Hair follicle dermal papilla cell (primary cell): ENCODE results near the gene ZFAND2A. TPM values are rescaled to one million over a fixed set of nuclear protein-coding genes. Genes with fewer than 3 reads are reported as not detected.

Experiments used
- total RNA-seq: library from RNA; depleted of rRNA; stranded (reverse); fragments of >200 nt; gene quantifications from 2 replicates; pipeline ENCODE4 v1.2.3, GENCODE V29; 2012

Gene ZFAND2A
- 14.8 and 19.8 TPM in 2 replicates for total RNA-seq

DNA sequence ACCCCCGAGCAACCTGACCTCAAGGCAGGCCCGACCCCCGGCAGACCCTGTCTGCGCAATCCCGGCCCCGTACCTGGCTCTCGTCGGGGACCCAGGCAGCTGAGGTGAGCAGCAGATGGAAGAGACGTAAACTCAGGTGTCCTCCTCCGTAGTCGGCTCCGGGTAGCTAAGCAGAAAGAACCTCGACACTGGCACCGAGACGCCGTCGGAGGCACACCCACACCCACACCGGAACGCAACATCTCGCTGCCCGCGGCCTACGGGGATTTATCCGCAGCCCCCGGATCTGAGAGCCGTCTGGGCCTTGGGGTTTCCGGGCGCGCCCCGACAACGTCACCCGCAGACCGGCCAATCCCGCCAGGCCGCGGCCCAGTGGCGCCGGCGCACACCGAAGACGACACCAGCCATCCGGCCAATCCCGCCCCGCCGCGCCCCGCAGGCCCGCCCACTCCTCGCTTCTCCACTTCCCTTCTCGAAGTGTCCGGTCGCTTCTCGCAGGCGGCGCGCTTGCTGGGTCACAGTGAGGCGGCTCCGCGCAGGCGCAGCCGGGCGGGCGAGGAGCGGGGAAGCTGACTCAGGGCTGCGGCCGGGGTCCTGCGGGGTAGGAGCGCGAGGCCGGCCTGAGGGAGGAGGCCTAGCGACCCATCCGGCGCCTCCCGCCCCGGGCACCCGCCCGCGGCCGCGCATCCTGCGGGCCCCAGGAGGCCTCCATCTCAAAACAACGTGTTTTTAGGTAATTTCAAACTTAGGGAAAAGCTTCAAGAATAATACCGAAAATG lies at the start of gene ZFAND2A:
Gene ZFAND2A (minus strand): TSS at position 306 of the 779 bp plus-strand sequence. CDS start 1,984 bp downstream, outside the sequence.

Other genes starting within 250 kb of the ZFAND2A start
- 0.16 and 0.97 TPM in 2 replicates for gene ADAP1, start 205.5 kb downstream of the ZFAND2A start, total RNA-seq
- 10.0 and 10.4 TPM in 2 replicates for gene COX19, start 184.6 kb downstream of the ZFAND2A start, total RNA-seq
- gene CYP2W1, start 177.0 kb downstream of the ZFAND2A start, total RNA-seq = not detected in 2 replicates
- gene GPR146, start 115.7 kb downstream of the ZFAND2A start, total RNA-seq = 1.2 and 1.6 TPM in 2 replicates
- 4.2 and 6.0 TPM in 2 replicates for gene GPER1, start 72.1 kb downstream of the ZFAND2A start, total RNA-seq
- 0.12 TPM in 1 of 2 replicates, not detected in the other for gene UNCX, start 72.7 kb upstream of the ZFAND2A start, total RNA-seq